Skeletal muscle cell (primary cell): ENCODE data around the gene SLC47A2.
"Not testable (repeated sequence)": the region's sequence is repeated elsewhere in the genome, so short reads cannot be mapped to it uniquely, and the experiment has no call there.

Experiments
- DNase-seq: peaks from one replicate; pipeline ENCODE4 v3.0.0-alpha.2; 2010; ENCODE audit warnings: low read depth
- H3K4me3 ChIP-seq: 2 replicates; pipeline ENCODE4 v1.5.1; 2011; ENCODE audit warnings: low read depth, mild to moderate bottlenecking, control low read depth, low read length, moderate library complexity

The SLC47A2 gene

DNA sequence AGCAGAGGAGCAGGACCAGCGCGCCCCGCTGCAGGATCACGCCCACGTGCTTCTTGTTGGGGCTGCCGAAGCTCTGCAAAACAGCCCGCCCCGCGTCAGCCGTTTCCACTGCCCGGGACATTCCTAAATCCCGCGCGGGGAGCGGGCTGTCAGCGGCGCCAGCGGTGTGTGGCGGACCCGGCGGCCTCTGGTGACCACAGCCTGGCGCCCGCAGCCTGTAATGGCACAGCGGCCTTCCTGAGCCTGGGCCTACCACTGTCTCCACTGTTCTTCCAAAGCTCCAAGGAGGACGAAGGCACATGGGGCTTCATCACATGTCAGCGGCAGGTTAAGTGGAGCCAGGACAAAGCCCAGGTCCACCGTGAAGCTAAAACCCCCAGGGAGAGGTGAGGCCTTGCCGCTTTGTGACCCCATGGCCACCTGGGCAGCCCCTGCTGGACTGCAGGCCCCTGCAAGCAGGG lies 2.5 kb downstream of the SLC47A2 start:
- no peak for DNase-seq
- no peak overlapping the region for H3K4me3 ChIP-seq

DNA sequence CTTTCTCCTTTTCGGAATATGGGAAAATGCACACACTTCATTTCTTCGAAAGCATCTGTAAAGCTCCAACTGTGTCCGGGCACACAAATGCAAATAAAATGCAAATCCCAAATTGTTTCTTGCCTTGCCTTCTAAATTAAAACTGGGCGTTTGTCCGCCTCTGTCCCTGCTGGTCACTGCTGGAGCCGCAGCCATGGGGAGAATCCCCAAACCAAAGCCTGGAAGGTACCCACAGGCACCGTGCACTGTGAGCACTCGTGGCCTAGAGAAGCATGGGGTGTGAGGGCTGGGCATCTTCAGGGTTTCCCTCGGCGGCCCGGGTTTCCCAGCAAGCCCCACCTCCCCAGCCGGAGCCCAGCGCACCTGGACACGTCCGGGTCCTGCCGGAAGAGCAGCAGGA lies 2.9 kb downstream of the SLC47A2 start:
- DNase-seq = no peak
- H3K4me3 ChIP-seq = no peak overlapping the region

DNA sequence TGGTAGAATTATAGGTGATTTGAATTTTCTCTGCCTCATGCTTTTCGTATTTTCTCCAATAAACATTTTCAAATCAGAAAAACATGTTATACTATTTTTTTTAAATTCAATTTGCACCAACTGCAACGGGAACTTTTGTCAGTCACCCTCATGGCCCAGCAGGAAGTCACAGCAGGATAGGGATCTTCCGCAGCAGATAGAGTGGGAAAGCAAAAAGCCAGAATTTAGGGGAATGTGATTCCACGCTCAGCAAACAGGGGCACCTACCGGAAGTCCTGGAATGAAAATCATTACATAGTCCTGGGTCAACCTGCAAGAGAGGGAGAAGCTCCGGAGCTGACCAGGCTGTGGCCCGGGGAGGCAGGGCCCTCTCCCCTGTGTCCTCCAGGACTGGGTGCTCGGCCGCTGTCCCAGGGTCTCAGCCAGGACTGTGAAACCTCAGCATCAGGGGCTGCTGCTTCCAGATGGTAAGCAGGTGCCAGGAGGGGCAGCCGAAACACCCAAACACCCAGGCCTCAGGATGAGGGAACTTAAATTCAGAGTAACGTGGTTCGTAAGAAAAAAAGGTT lies 3.9 kb downstream of the SLC47A2 start:
- DNase-seq = no peak
- no peak overlapping the region for H3K4me3 ChIP-seq

DNA sequence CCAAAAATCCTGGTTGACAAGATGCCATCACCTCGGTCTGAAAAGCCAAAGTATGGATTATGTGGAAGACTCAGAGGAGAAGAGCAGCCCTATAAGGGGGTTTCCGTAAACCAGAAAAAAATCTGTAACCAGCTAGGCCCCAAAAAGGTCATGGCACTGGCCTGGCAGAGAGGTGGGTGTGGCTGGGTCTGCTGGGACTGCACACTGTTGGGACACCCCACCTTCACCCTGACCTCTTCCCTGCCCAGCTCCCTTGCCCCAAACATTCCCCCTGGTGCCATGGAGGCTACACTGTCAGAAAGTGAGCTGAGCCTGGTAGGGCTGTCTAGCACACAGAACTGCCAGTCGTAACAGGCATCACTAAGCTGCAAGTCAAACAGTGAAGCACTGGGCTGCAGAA lies 6.5 kb downstream of the SLC47A2 start:
- DNase-seq = no peak
- H3K4me3 ChIP-seq = no peak overlapping the region

DNA sequence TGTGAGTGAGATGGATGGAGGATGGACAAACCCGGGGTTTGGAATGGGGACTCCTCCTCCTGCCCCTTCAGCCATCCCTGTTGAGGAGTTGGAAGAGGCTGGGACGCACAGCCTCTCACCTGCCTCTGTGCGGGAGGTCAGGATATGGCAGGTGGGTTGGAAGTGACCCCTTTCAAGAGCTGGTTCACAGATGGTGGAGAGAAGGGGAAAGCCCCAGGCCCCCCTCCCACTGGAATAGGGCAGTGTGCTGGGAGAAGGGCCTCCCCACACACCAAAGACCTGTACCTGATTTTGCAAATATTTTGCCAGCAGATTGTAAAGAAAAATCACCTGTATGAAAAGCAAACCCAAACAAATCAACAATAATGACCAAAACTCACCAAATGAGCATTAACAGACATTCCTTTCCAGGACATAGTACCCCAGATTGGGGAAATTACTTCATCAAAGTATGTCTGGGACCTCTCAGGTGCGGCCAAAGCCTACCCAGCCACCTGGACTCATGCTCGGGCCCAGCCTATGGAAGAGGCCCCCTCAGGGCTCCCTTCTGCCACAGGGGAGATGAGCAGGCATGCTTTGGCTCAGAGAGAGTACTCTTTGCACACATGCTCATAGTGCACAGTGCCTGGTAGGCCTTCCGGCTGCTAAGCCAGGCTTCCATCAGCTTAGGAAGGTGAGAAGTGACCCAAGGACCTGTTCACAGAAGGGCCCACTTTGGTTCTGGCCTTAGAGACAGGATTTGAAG lies 7.8 kb downstream of the SLC47A2 start:
- DNase-seq = no peak
- no peak overlapping the region for H3K4me3 ChIP-seq

DNA sequence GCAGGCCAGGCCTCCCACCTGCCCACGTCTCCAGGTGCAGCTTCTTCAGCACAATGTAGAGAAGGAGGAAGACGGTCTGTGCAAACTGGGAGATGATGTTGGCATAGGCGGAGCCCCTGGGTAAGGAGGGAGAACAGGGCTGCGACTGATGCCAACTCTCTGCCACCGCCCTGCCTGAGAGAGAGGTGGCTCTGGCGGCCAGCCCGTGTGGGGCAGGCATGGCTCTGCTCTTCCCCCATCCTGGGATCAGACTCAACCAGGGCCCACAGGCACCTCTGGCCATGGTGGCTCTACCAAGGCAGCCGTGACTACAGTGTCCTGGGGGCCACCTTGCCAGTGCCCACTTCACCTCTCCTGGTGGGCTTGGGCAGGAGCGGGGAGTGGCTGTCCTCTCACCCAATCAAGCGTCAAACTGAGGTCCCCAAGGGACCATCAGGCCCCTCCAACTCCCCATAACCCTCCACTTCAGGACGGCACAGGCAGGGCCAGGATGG lies 8.6 kb downstream of the SLC47A2 start:
- DNase-seq = no peak

DNA sequence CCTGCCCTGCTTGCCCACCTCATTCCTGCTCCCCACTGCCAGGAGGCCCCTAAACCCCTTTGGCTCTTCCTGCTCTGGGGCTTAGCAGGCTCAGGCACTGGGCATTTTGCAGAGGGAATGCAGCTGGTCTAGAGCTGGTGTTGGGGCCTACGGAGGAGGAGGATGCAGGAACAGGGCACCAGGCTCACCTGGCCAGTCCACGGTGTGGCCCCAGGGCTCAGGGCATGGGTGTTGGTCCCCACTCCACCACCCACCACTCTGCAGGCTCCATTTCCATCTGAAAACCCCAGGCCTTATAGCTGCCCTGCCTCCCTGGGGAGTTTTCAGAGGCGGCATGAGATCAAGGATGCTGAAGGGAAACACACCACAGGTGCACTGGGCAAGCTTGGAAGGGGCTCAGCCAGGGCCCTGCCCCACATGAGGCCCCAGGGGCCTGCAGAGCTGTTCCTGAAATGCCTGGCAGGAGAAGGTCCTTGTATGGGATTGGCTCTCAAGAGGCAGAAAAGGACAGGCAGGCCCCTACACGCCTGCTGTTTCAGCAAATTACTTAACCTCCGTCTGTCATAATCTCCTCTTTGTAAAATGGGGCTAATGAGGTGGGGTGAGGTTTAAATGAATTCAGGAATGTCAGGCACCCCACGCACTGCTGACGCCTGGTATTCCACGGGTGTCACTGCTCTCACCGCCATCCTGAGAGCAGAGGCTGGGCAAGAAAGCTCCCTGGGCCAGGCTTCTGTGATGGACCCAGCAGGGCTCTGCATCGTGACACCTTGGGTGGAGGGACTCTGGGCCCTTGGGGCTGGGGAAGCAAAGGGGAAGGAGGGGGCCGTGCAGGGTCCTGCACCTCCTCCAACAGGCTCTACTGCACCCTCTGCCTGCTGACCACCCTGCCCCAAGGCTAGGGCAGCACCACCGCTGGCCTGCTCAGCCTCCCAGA lies 9.3 kb downstream of the SLC47A2 start:
- no peak for DNase-seq
- H3K4me3 ChIP-seq = no peak overlapping the region

More for the DNA sequence above, 8.6 kb downstream of the SLC47A2 start:
- no peak overlapping the region for H3K4me3 ChIP-seq

DNA sequence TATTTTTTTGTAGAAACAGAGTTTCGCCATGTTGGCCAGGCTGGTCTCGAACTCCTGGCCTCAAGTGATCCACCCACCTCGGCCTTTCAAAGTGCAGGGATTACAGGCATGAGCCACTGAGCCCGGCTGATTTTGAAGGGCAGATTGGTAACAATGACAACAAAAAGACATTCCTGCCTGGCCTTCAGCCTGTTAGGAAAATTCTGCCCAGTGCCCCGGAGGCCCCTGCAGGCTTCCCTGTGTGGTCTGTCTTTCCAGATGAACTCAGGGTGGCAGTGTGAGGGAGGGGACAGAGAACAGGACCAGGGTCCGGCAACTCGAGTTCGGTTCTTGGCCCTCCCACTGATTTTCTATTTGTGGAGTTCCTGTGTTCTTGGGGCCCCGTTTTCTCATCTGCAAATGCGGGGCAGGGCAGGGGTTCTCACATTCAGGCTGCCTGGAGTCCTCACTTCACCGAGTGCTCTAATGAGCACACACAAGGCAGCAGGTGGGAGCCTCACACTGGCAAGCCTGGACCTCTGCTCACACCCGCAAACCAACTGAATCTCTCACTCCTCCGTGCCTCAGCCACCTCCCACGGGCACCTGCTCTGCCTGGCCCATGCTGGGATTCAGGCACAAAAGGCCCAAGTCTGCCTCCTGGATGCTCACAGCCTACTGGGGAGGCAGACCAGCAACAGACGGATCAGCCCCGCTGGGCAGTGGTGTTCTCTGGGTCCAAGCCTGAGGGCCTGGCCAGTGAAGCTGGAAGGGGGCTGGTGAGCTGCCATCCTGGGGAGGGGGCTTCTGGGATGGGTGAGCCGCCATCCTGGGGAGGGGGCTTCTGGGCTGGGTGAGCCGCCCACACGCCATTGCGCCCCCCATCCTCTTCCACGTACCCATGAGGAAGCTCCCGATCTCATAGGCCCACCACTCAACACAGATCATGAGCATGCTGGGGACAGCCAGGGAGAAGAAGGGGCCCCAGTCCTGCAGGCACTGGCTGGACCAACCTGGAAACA lies 10.3 kb downstream of the SLC47A2 start:
- no peak overlapping the region for H3K4me3 ChIP-seq

DNA sequence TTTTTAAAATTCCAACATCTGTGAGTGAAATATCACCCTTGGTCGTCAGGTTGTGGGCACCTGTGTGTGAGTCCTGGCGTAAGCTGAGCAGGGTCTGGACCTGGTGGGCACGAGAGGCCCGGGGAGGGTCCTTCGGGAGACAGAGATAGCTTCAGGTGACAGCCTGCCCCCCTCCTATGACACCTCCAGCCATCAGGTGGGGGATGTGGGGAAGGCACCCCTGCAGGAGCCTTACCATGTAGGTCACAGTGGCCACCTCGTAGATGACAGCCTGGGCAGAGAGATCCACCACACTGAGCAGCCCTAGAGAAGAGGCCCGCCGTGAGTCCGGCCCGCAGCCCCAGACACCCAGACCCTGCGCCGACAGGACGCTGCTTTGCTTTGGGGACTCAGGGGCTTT lies 11.2 kb downstream of the SLC47A2 start:
- no peak overlapping the region for H3K4me3 ChIP-seq
- DNase-seq = no peak

More for the DNA sequence above, 10.3 kb downstream of the SLC47A2 start:
- DNase-seq = no peak

DNA sequence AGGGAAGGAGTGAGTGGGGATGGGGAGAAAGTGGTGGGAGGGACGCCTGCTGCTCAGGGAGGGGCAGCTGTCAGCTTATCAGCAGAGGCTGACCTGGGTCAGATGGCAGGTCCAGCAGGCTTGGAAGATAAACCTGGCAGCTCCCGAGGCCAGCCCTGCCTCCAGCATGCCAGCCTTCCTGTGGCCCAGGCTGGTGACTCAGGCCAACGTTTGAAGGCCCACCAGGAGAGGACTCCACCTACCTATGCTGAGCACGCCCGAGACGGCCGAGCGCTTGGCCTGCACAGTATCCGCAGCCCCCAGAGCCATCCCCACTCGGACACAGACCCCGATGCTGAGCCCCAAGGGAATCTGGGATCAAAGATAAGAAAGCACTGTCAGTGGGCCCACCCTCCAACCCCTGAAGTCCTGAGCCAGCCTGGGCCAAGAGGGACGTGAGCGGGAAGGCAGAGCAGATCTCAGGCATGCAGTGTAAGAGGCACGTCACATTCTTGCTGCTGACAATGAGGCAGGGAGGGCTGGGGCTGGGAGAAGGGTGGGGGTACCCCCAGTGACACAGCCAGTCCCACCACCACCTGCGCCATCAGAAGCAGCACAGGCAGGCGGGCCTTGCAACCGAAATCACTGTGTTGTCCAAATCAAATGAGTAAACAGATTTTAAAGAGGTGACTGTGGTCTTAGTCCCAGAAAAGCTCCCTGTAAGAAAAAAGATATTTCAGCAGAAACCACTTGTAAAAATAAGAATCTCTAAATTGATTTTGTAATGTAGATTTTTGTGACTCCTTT lies 12.4 kb downstream of the SLC47A2 start:
- DNase-seq = no peak
- H3K4me3 ChIP-seq = no peak overlapping the region

DNA sequence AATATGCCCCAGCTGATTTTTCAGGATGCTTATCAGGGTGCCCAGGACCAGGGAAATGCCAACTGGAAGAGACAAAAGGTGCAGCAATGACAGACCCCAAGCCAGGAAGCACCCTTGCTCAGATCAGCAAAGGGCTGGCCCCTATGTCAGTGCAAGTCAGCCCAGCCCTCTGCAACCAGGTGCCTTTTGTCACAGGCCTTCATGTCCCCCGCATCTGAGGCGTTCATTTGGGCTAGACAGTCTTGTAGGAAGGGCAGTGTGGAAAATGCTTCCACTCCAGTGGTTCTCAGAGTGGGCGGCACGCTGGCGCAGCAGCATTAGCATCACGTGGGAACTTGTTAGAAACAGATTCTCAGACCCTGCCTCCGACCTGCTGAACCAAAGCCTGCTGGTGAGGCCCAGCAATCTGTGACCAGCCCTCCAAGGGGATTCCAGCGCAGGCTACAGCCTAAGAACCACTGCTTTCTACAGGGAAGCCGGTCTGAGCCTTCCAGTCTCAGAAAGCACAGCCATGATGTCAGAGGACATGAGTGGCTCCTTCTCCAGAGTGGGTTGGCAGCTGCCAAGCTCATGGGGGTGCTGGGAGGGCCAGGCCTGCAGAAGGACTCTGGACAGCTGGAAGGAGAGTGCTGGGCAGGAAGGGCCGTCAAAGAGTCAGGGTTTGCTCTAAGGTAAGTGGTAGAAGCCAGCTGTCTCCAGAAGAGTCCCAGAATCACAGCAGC lies 13.1 kb downstream of the SLC47A2 start:
- DNase-seq = no peak
- H3K4me3 ChIP-seq = no peak overlapping the region

DNA sequence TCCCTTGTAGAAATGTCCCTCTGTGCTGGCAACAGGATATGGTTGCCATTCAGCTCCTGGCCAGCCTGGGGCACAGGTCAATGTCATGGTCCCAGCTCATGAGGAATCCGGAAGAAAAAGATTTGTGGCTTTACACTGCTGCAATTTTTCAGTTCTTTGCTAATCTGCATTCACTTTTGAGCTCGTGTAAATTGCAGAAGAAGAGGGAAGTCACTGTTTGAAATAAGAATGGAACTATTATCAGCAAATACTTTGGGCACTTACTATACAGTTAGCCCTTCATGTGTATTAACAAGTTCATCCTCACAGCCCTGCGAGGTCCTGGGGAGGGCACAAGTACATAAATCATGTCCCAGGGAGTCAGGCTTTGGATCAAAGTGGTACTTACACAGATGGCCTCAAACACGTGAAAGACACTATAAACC lies 14.2 kb downstream of the SLC47A2 start:
- H3K4me3 ChIP-seq = no peak overlapping the region
- no peak for DNase-seq

DNA sequence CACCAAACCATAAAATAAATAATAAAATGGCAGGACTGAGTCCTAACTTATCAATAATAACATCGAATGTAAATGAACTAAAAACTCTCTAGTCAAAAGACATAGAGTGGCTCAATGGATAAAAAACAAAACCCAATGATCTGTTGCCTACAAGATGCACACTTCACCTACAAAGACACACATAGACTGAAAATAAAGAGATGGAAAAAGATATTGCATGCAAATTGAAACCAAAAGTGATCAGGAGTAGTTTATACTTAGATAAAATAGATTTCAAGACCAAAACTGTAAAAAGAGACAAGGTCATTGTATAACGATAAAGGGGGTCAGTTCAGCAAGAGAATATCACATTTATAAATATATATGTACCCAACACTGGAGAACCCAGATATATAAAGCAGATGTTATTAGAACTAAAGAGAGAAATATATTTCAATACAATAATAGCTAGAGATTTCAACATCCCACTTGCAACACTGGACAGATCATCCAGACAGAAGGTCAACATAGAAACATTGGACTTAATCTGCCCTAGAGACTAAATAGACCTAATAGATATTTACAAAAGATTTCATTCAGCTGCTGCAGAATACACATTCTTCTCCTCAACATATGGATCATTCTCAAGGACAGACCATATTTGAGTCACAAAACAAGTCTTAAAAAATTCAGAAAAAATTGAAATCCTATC lies 29.8 kb downstream of the SLC47A2 start:
- no peak for DNase-seq

DNA sequence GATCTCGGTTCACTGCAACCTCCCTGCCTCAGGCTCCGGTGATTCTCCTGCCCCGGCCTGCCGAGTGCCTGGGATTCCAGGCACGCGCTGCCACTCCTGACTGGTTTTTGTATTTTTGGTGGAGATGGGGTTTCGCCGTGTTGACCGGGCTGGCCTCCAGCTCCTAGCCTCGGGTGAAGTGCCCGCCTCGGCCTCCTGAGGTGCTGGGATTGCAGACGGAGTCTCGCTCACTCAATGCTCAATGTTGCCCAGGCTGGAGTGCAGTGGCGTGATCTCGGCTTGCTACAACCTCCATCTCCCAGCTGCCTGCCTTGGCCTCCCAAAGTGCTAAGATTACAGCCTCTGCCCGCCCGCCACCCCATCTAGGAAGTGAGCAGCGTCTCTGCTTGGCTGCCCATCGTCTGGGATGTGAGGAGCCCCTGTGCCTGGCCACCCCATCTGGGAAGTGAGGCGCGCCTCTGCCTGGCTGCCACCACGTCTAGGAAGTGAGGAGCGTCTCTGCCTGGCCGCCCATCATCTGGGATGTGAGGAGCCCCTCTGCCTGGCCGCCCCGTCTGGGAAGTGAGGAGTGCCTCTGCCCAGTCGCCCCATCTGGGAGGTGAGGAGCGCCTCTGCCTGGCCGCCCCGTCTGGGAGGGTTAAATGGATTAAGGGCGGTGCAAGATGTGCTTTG lies 31.3 kb downstream of the SLC47A2 start:
- H3K4me3 ChIP-seq, DNase-seq: not testable (repeated sequence)

More for the DNA sequence above, 29.8 kb downstream of the SLC47A2 start:
- H3K4me3 ChIP-seq = no peak overlapping the region

DNA sequence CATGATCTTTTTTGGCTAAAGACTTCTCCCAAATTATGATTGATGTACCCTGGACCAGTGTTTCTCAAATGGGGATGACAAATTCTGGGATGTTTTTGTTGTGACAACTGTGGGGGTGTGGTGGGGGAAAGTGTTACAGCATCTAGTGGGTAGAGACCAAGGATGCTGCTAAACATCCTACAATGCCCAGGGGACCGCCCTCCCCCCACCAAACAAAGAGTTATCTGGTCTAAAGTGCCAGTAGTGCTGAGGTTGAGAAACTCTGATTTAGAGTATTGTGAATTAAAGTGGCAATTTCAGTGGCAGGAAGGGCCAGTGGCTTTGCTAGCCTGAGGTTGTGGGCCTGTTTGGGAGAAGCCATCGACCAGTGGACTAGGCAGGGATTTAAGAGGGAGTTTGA lies 33.3 kb downstream of the SLC47A2 start:
- H3K4me3 ChIP-seq = no peak overlapping the region
- no peak for DNase-seq
